Myometrial cell (primary cell): ENCODE results near the gene ALX1. TPM values are rescaled to one million over a fixed set of nuclear protein-coding genes. Genes with fewer than 3 reads are reported as not detected.

Experiments used
- total RNA-seq: library from RNA; depleted of rRNA; stranded (reverse); fragments of >200 nt; gene quantifications from 2 replicates; pipeline ENCODE4 v1.2.3, GENCODE V29; 2015

The ALX1 gene
- total RNA-seq, result 2.3 and 3.5 TPM in 2 replicates

GRCh38 chr12:85280165-85280983 is at the start of gene ALX1:
TSS of gene ALX1 (plus strand) at chr12:85280220. CDS start at chr12:85280262, 42 bp downstream.

Other genes with a start within 250 kb of the ALX1 start
- gene TSPAN19, start 243.9 kb upstream of the ALX1 start, total RNA-seq, result not detected in 2 replicates
- under 0.01 and 0.35 TPM in 2 replicates for gene LRRIQ1, start 243.9 kb upstream of the ALX1 start, total RNA-seq